Omental fat pad (tissue), 4 donors: ENCODE results near the gene ZGLP1. TPM values are rescaled to one million over a fixed set of nuclear protein-coding genes. Genes with fewer than 3 reads are reported as not detected.

Source experiments
- ATAC-seq: fragments of 150-250 bp; one replicate; pipeline ENCODE4 v1.9.1; 2016; ENCODE audit warnings: mild to moderate bottlenecking, moderate library complexity; ENCODE audit not compliant: low FRiP score
- DNase-seq: peaks from one replicate; pipeline ENCODE4 v3.0.0-alpha.2; 2019; ENCODE audit warnings: low spot score
- total RNA-seq, 4 donors: library from RNA; depleted of rRNA; stranded (reverse); fragments of >200 nt; gene quantifications; one replicate each; pipeline ENCODE4 v1.1.0, GENCODE V29; 2016
- TF ChIP-seq, protein P1 (sequence below), 3 donors: fragments of 450-650 bp; IDR thresholded peaks; one replicate each; pipeline ENCODE4 v1.5.1; 2016 to 2017; ENCODE audit warnings: antibody characterized with exemption in 3 of 3, mild to moderate bottlenecking in 3 of 3, moderate library complexity in 2 of 3

ZGLP1 gene
- total RNA-seq, 4 donors from 2014 or later: 0.19 to 2.4 (median 0.94) TPM

DNA sequence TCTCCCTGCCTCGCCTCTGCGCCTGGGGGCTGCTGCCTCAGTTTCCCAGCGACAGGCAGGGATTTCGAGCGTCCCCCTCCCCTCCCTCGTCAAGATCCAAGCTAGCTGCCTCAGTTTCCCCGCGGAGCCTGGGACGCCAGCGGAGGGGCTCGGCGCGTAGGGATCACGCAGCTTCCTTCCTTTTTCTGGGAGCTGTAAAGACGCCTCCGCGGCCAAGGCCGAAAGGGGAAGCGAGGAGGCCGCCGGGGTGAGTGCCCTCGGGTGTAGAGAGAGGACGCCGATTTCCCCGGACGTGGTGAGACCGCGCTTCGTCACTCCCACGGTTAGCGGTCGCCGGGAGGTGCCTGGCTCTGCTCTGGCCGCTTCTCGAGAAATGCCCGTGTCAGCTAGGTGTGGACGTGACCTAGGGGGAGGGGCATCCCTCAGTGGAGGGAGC lies 39.4 kb downstream of the ZGLP1 start:
- DNase-seq: peak; percentile 52
- peak; percentile 38 for ATAC-seq
- TF ChIP-seq, protein P1, sequence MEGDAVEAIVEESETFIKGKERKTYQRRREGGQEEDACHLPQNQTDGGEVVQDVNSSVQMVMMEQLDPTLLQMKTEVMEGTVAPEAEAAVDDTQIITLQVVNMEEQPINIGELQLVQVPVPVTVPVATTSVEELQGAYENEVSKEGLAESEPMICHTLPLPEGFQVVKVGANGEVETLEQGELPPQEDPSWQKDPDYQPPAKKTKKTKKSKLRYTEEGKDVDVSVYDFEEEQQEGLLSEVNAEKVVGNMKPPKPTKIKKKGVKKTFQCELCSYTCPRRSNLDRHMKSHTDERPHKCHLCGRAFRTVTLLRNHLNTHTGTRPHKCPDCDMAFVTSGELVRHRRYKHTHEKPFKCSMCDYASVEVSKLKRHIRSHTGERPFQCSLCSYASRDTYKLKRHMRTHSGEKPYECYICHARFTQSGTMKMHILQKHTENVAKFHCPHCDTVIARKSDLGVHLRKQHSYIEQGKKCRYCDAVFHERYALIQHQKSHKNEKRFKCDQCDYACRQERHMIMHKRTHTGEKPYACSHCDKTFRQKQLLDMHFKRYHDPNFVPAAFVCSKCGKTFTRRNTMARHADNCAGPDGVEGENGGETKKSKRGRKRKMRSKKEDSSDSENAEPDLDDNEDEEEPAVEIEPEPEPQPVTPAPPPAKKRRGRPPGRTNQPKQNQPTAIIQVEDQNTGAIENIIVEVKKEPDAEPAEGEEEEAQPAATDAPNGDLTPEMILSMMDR (IDR thresholded peaks at IDR 0.05): no peak

DNA sequence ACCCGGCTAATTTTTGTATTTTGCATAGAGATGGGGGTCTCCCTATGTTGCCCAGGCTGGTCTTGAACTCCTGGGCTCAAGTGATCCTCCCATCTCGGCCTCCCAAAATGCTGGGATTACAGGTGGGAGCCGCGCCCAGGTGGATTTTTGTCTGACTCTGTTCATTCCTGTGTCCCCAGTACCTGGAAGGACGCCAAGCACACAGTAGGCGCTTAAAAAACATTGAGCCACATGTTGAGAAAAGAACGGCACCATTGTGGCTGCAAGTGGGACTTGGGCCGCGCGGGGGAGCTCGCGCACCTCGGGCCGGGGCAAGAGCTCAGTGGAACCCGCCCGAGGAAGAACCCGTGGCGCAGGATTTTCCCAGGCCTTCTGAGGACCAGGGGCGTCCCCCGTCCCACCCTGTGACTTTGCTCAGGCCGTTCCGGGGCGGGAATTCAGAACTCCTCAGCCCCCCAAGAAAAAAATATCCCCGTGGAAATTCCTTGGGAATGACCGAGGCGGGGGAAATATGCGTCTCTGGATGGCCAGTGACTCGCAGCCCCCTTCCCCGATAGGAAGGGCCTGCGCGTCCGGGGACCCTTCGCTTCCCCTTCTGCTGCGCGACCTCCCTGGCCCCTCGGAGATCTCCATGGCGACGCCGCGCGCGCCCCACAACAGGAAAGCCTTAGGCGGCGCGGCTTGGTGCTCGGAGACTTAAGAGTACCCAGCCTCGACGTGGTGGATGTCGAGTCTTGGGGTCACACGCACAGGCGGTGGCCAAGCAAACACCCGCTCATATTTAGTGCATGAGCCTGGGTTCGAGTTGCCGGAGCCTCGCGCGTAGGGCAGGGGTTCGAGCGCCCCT lies 40.1 kb downstream of the ZGLP1 start:
- DNase-seq (peak; percentile 87), ATAC-seq (peak; percentile 66)
- TF ChIP-seq, protein P1 (IDR thresholded peaks at IDR 0.05): peak in 2 of 3 donors; percentile 7 to 96

DNA sequence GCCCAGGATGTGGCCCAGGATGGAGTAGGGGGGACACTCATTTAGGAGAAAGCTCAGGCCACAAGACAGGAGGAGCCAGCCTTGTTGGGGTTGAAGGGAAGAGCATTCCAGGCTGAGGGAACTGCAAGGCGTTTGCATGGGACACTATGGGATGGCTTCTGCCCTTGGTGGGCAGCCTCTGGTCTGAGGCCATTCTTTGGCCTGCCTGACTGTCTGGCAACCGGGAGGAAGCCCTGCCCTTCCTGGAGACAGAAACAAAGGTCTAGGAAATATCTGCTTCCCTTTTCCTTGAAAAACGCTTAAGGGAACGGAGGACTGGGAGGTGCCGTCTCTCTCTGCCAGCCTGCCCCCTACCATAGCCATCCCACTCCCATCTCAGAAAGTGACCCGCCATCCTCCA lies 41.5 kb downstream of the ZGLP1 start:
- ATAC-seq (no peak), DNase-seq (no peak)
- TF ChIP-seq, protein P1 (IDR thresholded peaks at IDR 0.05): no peak

DNA sequence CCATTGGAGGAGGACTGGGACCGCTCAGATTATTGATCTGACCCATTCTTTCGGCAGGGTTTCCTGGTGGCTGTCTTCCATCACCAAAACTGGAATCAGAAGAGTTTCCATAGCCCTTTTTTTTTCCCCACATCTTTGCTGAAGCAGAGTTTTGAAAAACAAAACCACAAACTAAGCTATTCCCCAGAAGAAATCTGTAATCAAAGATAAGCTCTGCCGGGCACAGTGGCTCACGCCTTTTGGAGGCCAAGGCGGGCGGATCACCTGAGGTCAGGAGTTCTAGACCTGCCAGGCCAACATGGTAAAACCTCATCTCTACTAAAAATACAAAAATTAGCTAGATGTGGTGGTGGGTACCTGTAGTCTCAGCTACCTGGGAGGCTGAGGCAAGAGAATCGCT lies 42.9 kb downstream of the ZGLP1 start:
- TF ChIP-seq, protein P1 (IDR thresholded peaks at IDR 0.05): no peak
- no peak for ATAC-seq
- no peak for DNase-seq

DNA sequence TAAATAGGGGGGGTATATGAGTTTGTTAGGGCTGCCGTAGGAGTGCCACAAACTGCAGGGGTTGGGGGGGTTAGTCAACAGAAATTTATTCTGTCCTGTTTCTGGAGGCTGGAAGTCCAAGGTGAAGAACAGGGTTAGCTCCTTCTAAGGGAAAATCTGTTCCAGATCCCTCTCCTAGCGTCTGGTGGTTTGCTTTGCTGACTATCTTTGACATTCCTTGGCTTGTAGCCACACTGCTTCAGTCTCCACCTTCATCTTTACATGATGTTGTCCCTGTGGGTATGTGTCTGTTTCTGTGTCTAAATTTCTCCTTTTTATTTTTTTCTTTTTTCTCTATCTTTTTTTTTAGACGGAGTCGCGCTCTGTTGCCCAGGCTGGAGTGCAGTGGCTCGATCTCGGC lies 46.8 kb downstream of the ZGLP1 start:
- TF ChIP-seq, protein P1 (IDR thresholded peaks at IDR 0.05): no peak
- ATAC-seq (no peak), DNase-seq (no peak)

DNA sequence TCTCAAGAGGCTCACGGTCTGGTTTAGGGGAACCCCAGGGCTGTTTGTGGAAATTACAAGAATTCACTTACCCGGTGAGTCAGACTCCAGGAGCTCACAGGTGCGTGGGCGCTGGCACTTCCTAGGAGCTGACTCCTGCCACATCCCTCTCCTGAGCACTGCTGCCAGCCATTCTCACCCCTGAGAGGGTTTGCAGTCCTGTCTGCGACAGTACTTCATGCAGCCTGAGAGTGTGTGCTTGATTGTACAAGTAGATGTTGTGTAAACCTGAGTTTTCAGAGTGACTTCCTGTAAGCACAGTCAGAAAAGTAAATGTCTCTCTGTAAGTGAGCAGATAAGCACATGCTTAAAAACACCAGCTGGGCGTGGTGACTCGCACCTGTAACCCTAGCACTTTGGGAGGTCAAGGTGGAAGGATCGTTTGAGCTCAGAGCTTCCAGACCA lies 49.5 kb downstream of the ZGLP1 start:
- DNase-seq (no peak), ATAC-seq (peak; percentile 79)
- TF ChIP-seq, protein P1 (IDR thresholded peaks at IDR 0.05): no peak
